Measurements from ENCODE around the gene PPA2.

The PPA2 gene

GRCh38 chr4:105387466-105387865 is 86.4 kb downstream of the PPA2 start:
- no peak for DNase-seq

GRCh38 chr4:105386012-105386411 is 87.8 kb downstream of the PPA2 start:
- no peak for DNase-seq

GRCh38 chr4:105374071-105374470 is 99.8 kb downstream of the PPA2 start:
- DNase-seq: no peak

- no peak for DNase-seq
Measured at GRCh38 chr4:105373324-105373723, 100.5 kb downstream of the PPA2 start.

GRCh38 chr4:105369988-105370387 is 103.9 kb downstream of the PPA2 start:
- DNase-seq: no peak

GRCh38 chr4:105361053-105361452 is 112.8 kb downstream of the PPA2 start:
- no peak for DNase-seq

- DNase-seq: no peak
Measured at GRCh38 chr4:105357258-105357980, 116.4 kb downstream of the PPA2 start.

GRCh38 chr4:105356194-105356593 is 117.7 kb downstream of the PPA2 start:
- DNase-seq: no peak

- DNase-seq: no peak
Measured at GRCh38 chr4:105352826-105353225, 121.0 kb downstream of the PPA2 start.

- no peak for DNase-seq
Measured at GRCh38 chr4:105351861-105352260, 122.0 kb downstream of the PPA2 start.

- no peak for DNase-seq
Measured at GRCh38 chr4:105350859-105351490, 122.9 kb downstream of the PPA2 start.

- DNase-seq: no peak
Measured at GRCh38 chr4:105348719-105349118, 125.1 kb downstream of the PPA2 start.

- DNase-seq: no peak
Measured at GRCh38 chr4:105346869-105347268, 127.0 kb downstream of the PPA2 start.

- DNase-seq: no peak
Measured at GRCh38 chr4:105345838-105346237, 128.0 kb downstream of the PPA2 start.

- DNase-seq: no peak
Measured at GRCh38 chr4:105345358-105345757, 128.5 kb downstream of the PPA2 start.

GRCh38 chr4:105344141-105344540 is 129.7 kb downstream of the PPA2 start:
- DNase-seq: no peak

- DNase-seq: no peak
Measured at GRCh38 chr4:105343146-105343931, 130.5 kb downstream of the PPA2 start.

GRCh38 chr4:105329081-105329480 is 144.8 kb downstream of the PPA2 start:
- no peak for DNase-seq

- DNase-seq: no peak
Measured at GRCh38 chr4:105327956-105328355, 145.9 kb downstream of the PPA2 start.

GRCh38 chr4:105327222-105327621 is 146.6 kb downstream of the PPA2 start:
- no peak for DNase-seq
